Posterior cingulate gyrus (tissue), 11 donors: ENCODE measurements around the gene TRAPPC3L.

ENCODE experiments used
- DNase-seq, 10 donors: peaks; one replicate each; pipeline versions ENCODE4 v3.0.0 to v3.0.0-alpha.2; 2020 to 2021; ENCODE audit warnings: mixed read lengths in 3 of 10
- intact Hi-C: fragments of 100-400 bp; cut with DNase I; formaldehyde crosslinking; loops from one replicate; pipeline ENCODE4 v1.15.1; 2023

TRAPPC3L gene

GRCh38 chr6:116446399-116446798 is 99.1 kb downstream of the TRAPPC3L start:
- intact Hi-C loops, result no loop called here
- no peak for DNase-seq

GRCh38 chr6:116445102-116445501 is 100.4 kb downstream of the TRAPPC3L start:
- intact Hi-C loops, result no loop called here
- DNase-seq, result no peak
